ENCODE data around the gene HERC4.

DNA sequence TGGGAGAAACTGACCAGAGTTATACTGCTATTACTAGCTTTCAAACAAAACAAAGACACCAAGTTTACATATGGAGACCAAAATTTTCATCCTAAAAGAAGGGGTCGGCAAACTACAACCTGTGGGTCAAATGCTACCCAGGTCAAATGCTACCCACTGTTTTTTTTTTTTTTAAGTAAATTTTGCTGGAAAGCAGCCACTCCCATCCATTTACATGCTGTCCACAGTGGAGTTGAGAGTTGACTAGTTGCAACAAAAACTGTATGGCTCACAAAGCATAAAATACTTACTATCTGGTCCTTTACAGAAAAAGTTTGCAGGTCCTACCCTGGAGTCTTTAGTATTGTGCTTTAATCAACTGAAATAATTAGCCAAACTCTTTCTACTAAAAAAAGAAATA lies 99.2 kb downstream of the HERC4 start:
- no peak for TF ChIP-seq CTCF (conservative IDR thresholded peaks at IDR 0.05; ENCODE audit: low read length)
- no peak for TF ChIP-seq EZH2phosphoT487 (IDR thresholded peaks at IDR 0.05; ENCODE audit: borderline replicate concordance)

Data from Loucy (cell line).